Measurements from ENCODE around the gene EPHB6.

EPHB6 gene

GRCh38 chr7:142832417-142832816 lies 22.5 kb upstream of the EPHB6 start:
- in situ Hi-C loops (cut with MboI; ENCODE audit: low sequenced_read_pairs): no loop called here

GRCh38 chr7:142833174-142834048 lies 21.5 kb upstream of the EPHB6 start:
- in situ Hi-C loops (cut with MboI; ENCODE audit: low sequenced_read_pairs): no loop called here

GRCh38 chr7:142835487-142835886 lies 19.4 kb upstream of the EPHB6 start:
- in situ Hi-C loops (cut with MboI; ENCODE audit: low sequenced_read_pairs): no loop called here

- in situ Hi-C loops (cut with MboI; ENCODE audit: low sequenced_read_pairs): no loop called here
These were observed 18.4 kb upstream of the EPHB6 start for GRCh38 chr7:142836426-142836825.

GRCh38 chr7:142838461-142839213 lies 16.2 kb upstream of the EPHB6 start:
- in situ Hi-C loops (cut with MboI; ENCODE audit: low sequenced_read_pairs): no loop called here

- in situ Hi-C loops (cut with MboI; ENCODE audit: low sequenced_read_pairs): no loop called here
These were observed 12.6 kb upstream of the EPHB6 start for GRCh38 chr7:142842251-142842766.

- in situ Hi-C loops (cut with MboI; ENCODE audit: low sequenced_read_pairs): no loop called here
These were observed 7.5 kb upstream of the EPHB6 start for GRCh38 chr7:142847353-142847752.

GRCh38 chr7:142851269-142851668 lies 3.6 kb upstream of the EPHB6 start:
- in situ Hi-C loops (cut with MboI; ENCODE audit: low sequenced_read_pairs): loop anchor here (25.0 kb wide), 1 partner anchor 361 kb away; the partner anchor contains the start of gene TAS2R40

- in situ Hi-C loops (cut with MboI; ENCODE audit: low sequenced_read_pairs): loop anchor here (25.0 kb wide), 1 partner anchor 360 kb away; the partner anchor contains the start of gene TAS2R40
These were observed 3.0 kb upstream of the EPHB6 start for GRCh38 chr7:142851919-142852318.

- in situ Hi-C loops (cut with MboI; ENCODE audit: low sequenced_read_pairs): loop anchor here (25.0 kb wide), 1 partner anchor 358 kb away; the partner anchor contains the start of gene TAS2R40
These were observed 1.0 kb upstream of the EPHB6 start for GRCh38 chr7:142853739-142854371.

- in situ Hi-C loops (cut with MboI; ENCODE audit: low sequenced_read_pairs): loop anchor here (25.0 kb wide), 1 partner anchor 357 kb away; the partner anchor contains the start of gene TAS2R40
These were observed 353 bp downstream of the EPHB6 start for GRCh38 chr7:142855114-142855743.

GRCh38 chr7:142855756-142856564 lies 1.1 kb downstream of the EPHB6 start:
- in situ Hi-C loops (cut with MboI; ENCODE audit: low sequenced_read_pairs): loop anchor here (25.0 kb wide), 1 partner anchor 356 kb away; the partner anchor contains the start of gene TAS2R40

- in situ Hi-C loops (cut with MboI; ENCODE audit: low sequenced_read_pairs): loop anchor here (25.0 kb wide), 1 partner anchor 356 kb away; the partner anchor contains the start of gene TAS2R40
These were observed 1.8 kb downstream of the EPHB6 start for GRCh38 chr7:142856565-142857245.

GRCh38 chr7:142857625-142858024 lies 2.7 kb downstream of the EPHB6 start:
- in situ Hi-C loops (cut with MboI; ENCODE audit: low sequenced_read_pairs): loop anchor here (25.0 kb wide), 1 partner anchor 355 kb away; the partner anchor contains the start of gene TAS2R40

- in situ Hi-C loops (cut with MboI; ENCODE audit: low sequenced_read_pairs): loop anchor here (25.0 kb wide), 1 partner anchor 353 kb away; the partner anchor contains the start of gene TAS2R40
These were observed 4.5 kb downstream of the EPHB6 start for GRCh38 chr7:142859411-142859810.

GRCh38 chr7:142859829-142860228 lies 5.0 kb downstream of the EPHB6 start:
- in situ Hi-C loops (cut with MboI; ENCODE audit: low sequenced_read_pairs): loop anchor here (25.0 kb wide), 1 partner anchor 352 kb away; the partner anchor contains the start of gene TAS2R40

- in situ Hi-C loops (cut with MboI; ENCODE audit: low sequenced_read_pairs): loop anchor here (25.0 kb wide), 1 partner anchor 351 kb away; the partner anchor contains the start of gene TAS2R40
These were observed 6.1 kb downstream of the EPHB6 start for GRCh38 chr7:142860968-142861367.

GRCh38 chr7:142862351-142862750 lies 7.5 kb downstream of the EPHB6 start:
- in situ Hi-C loops (cut with MboI; ENCODE audit: low sequenced_read_pairs): loop anchor here (25.0 kb wide), 1 partner anchor 350 kb away; the partner anchor contains the start of gene TAS2R40

Measured in HL-60/S4 treated with phorbol 12-myristate 13-acetate at 8.2 ng/mL for 4 days and 3 days (cell line).